ENCODE data around the gene CD200R1. TPM values are rescaled to one million over a fixed set of nuclear protein-coding genes. Genes with fewer than 3 reads are reported as not detected.

Gene CD200R1
- total and polyA plus RNA-seq, 7 experiments from 2014 or later = 11.2 to 22.9 (median 18.8) TPM

DNA sequence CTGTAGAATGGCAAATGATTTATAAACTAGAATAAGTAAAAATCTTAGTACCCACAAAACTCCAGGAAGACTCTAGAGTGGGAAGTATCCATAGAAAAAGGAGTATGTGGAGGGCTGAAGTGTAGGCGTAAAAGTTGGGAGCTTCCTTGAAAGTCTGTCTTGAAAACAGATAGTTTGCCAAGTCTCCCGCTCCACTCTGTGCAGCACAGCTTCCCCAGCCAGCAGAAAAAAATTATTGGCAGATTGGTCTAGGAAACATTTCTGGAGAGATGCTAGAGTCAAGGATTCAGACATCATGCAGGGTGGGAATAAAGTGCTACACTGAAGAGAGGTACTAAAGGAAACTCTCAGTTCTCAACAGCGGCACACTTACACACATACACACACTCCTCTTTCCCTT, 74.8 kb downstream of the CD200R1 start:
- Histone ChIP-seq H3K36me3 (ENCODE audit: control insufficient read depth in 2 of 3, insufficient read depth in 3 of 3, low read length in 3 of 3) (no peaks in the 10 kb centered on the region), H3K9me3 (ENCODE audit: control insufficient read depth in 2 of 3, low read length in 3 of 3) (no peaks in the 10 kb centered on the region), H3K4me1 (ENCODE audit: control insufficient read depth in 2 of 2, insufficient read depth in 2 of 2, low read length in 2 of 2) (no peaks in the 10 kb centered on the region), H3K27ac (ENCODE audit: low read depth, low read length) (no peak overlapping the region), H3K4me3 (ENCODE audit: low read length) (no peak overlapping the region), H3K27me3 (ENCODE audit: control insufficient read depth in 2 of 2, insufficient read depth in 2 of 2, low read length in 2 of 2) (no peaks in the 10 kb centered on the region)
- ChIA-PET POLR2A (interaction anchor here (0.7 kb wide), 1 partner anchor 172 kb away, joined by 3 read pairs; no protein-coding TSS in a partner anchor), CTCF (no interaction called here)
- Mint-ChIP-seq H3K4me1 (peaks cover 0 to 2% (median 0%) of the 10 kb centered on the region in 7 donors), H3K27me3 (no peaks in the 10 kb centered on the region), H3K4me3 (no peak overlapping the region), H3K27ac (no peak overlapping the region), H3K9me3 (peaks cover 0 to 23% (median 11%) of the 10 kb centered on the region in 11 donors), H3K36me3 (peaks cover 0 to 11% (median 2%) of the 10 kb centered on the region in 5 donors)
- intact Hi-C loops (cut with micrococcal nuclease) = no loop called here
- ATAC-seq = no peak
- DNase-seq = no peak

- intact Hi-C loops (cut with micrococcal nuclease) = no loop called here
- Histone ChIP-seq H3K27me3 (ENCODE audit: control insufficient read depth in 2 of 2, insufficient read depth in 2 of 2, low read length in 2 of 2) (no peaks in the 10 kb centered on the region), H3K4me3 (ENCODE audit: low read length) (no peak overlapping the region), H3K27ac (ENCODE audit: low read depth, low read length) (no peak overlapping the region), H3K36me3 (ENCODE audit: control insufficient read depth in 2 of 3, insufficient read depth in 3 of 3, low read length in 3 of 3) (no peaks in the 10 kb centered on the region), H3K9me3 (ENCODE audit: control insufficient read depth in 2 of 3, low read length in 3 of 3) (no peaks in the 10 kb centered on the region), H3K4me1 (ENCODE audit: control insufficient read depth in 2 of 2, insufficient read depth in 2 of 2, low read length in 2 of 2) (no peaks in the 10 kb centered on the region)
- CTCF ChIA-PET = no interaction called here
- ATAC-seq (no peak), DNase-seq (no peak)
- Mint-ChIP-seq H3K4me1 (peaks cover 0 to 2% (median 0%) of the 10 kb centered on the region in 7 donors), H3K9me3 (peaks cover 0 to 2% (median 0%) of the 10 kb centered on the region in 11 donors), H3K4me3 (no peak overlapping the region), H3K27ac (no peak overlapping the region), H3K27me3 (no peaks in the 10 kb centered on the region), H3K36me3 (peaks cover 0 to 2% (median 0%) of the 10 kb centered on the region in 5 donors)
- POLR2A ChIA-PET = no interaction called here
Observed at GRCh38 chr3:112897791-112898190, 77.1 kb downstream of the CD200R1 start.

GRCh38 chr3:112894258-112894657, 80.6 kb downstream of the CD200R1 start:
- Mint-ChIP-seq H3K27ac (no peak overlapping the region), H3K27me3 (peaks cover 0 to 7% (median 4%) of the 10 kb centered on the region in 5 donors), H3K4me1 (no peaks in the 10 kb centered on the region), H3K4me3 (no peak overlapping the region), H3K36me3 (peaks cover 0 to 4% (median 0%) of the 10 kb centered on the region in 5 donors), H3K9me3 (peaks cover 0 to 5% (median 0%) of the 10 kb centered on the region in 11 donors)
- H3K4me1 ChIP-seq (ENCODE audit: control insufficient read depth in 2 of 2, insufficient read depth in 2 of 2, low read length in 2 of 2) = no peaks in the 10 kb centered on the region
- H3K36me3 ChIP-seq (ENCODE audit: control insufficient read depth in 2 of 3, insufficient read depth in 3 of 3, low read length in 3 of 3) = no peaks in the 10 kb centered on the region
- H3K27me3 ChIP-seq (ENCODE audit: control insufficient read depth in 2 of 2, insufficient read depth in 2 of 2, low read length in 2 of 2) = no peaks in the 10 kb centered on the region
- intact Hi-C loops (cut with micrococcal nuclease) = no loop called here
- no peak for DNase-seq
- POLR2A ChIA-PET = no interaction called here
- H3K9me3 ChIP-seq (ENCODE audit: control insufficient read depth in 2 of 3, low read length in 3 of 3) = no peaks in the 10 kb centered on the region
- no peak for ATAC-seq
- no peak overlapping the region for H3K27ac ChIP-seq (ENCODE audit: low read depth, low read length)
- H3K4me3 ChIP-seq (ENCODE audit: low read length) = no peak overlapping the region
- CTCF ChIA-PET = no interaction called here

- H3K4me1 ChIP-seq (ENCODE audit: control insufficient read depth in 2 of 2, insufficient read depth in 2 of 2, low read length in 2 of 2) = no peaks in the 10 kb centered on the region
- peaks cover 0 to 5% (median 0%) of the 10 kb centered on the region in 11 donors for H3K9me3 Mint-ChIP-seq
- peaks cover 0 to 4% (median 0%) of the 10 kb centered on the region in 5 donors for H3K36me3 Mint-ChIP-seq
- no peaks in the 10 kb centered on the region for H3K36me3 ChIP-seq (ENCODE audit: control insufficient read depth in 2 of 3, insufficient read depth in 3 of 3, low read length in 3 of 3)
- no peak overlapping the region for H3K4me3 Mint-ChIP-seq
- CTCF ChIA-PET = no interaction called here
- no peak overlapping the region for H3K4me3 ChIP-seq (ENCODE audit: low read length)
- no peaks in the 10 kb centered on the region for H3K27me3 ChIP-seq (ENCODE audit: control insufficient read depth in 2 of 2, insufficient read depth in 2 of 2, low read length in 2 of 2)
- POLR2A ChIA-PET = no interaction called here
- no peak overlapping the region for H3K27ac ChIP-seq (ENCODE audit: low read depth, low read length)
- H3K27me3 Mint-ChIP-seq = peaks cover 0 to 10% (median 5%) of the 10 kb centered on the region in 5 donors
- intact Hi-C loops (cut with micrococcal nuclease) = no loop called here
- ATAC-seq = no peak
- no peak for DNase-seq
- H3K9me3 ChIP-seq (ENCODE audit: control insufficient read depth in 2 of 3, low read length in 3 of 3) = no peaks in the 10 kb centered on the region
- no peak overlapping the region for H3K27ac Mint-ChIP-seq
- H3K4me1 Mint-ChIP-seq = no peaks in the 10 kb centered on the region
Observed at GRCh38 chr3:112889357-112889756, 85.5 kb downstream of the CD200R1 start.

DNA sequence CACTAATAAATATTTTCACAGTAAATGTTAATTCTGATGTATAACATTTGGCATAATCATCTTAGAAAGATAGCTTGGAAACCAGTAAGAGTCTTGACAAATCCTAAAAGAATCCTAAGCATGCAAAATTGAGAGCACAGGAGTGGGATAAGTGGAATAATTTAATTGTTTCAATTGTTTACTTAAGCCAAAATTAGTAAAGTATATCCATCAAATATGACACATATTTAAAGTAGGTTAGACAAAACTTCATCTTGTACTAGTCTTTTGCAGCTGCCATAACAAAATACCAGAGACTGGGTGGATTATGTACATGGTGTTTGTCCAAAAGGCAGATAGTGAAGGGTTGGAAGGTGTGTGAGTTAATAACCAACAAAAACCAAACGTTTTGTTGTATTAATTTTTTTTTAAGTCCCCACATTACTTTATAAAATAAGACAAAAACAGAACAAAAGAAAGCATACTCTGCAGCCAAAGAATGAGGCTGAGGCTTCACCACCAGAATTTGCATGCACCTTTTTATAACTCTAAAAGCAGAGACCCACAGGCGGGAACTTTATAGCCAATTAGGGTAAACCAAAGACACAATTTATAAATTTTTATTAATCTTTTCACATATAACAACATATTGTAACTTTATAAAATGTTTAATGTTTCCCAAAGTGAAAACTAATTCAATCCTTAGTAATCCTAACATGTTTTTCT, 86.4 kb downstream of the CD200R1 start:
- no peaks in the 10 kb centered on the region for H3K4me1 Mint-ChIP-seq
- H3K27ac ChIP-seq (ENCODE audit: low read depth, low read length) = no peak overlapping the region
- H3K4me3 Mint-ChIP-seq = no peak overlapping the region
- peaks cover 0 to 5% (median 0%) of the 10 kb centered on the region in 11 donors for H3K9me3 Mint-ChIP-seq
- no peaks in the 10 kb centered on the region for H3K9me3 ChIP-seq (ENCODE audit: control insufficient read depth in 2 of 3, low read length in 3 of 3)
- H3K36me3 ChIP-seq (ENCODE audit: control insufficient read depth in 2 of 3, insufficient read depth in 3 of 3, low read length in 3 of 3) = no peaks in the 10 kb centered on the region
- POLR2A ChIA-PET = no interaction called here
- no peaks in the 10 kb centered on the region for H3K4me1 ChIP-seq (ENCODE audit: control insufficient read depth in 2 of 2, insufficient read depth in 2 of 2, low read length in 2 of 2)
- no peaks in the 10 kb centered on the region for H3K27me3 ChIP-seq (ENCODE audit: control insufficient read depth in 2 of 2, insufficient read depth in 2 of 2, low read length in 2 of 2)
- intact Hi-C loops (cut with micrococcal nuclease) = no loop called here
- peaks cover 0 to 4% (median 0%) of the 10 kb centered on the region in 5 donors for H3K36me3 Mint-ChIP-seq
- H3K4me3 ChIP-seq (ENCODE audit: low read length) = no peak overlapping the region
- no peak for ATAC-seq
- no peak for DNase-seq
- no peak overlapping the region for H3K27ac Mint-ChIP-seq
- peaks cover 0 to 10% (median 8%) of the 10 kb centered on the region in 5 donors for H3K27me3 Mint-ChIP-seq
- CTCF ChIA-PET = no interaction called here

DNA sequence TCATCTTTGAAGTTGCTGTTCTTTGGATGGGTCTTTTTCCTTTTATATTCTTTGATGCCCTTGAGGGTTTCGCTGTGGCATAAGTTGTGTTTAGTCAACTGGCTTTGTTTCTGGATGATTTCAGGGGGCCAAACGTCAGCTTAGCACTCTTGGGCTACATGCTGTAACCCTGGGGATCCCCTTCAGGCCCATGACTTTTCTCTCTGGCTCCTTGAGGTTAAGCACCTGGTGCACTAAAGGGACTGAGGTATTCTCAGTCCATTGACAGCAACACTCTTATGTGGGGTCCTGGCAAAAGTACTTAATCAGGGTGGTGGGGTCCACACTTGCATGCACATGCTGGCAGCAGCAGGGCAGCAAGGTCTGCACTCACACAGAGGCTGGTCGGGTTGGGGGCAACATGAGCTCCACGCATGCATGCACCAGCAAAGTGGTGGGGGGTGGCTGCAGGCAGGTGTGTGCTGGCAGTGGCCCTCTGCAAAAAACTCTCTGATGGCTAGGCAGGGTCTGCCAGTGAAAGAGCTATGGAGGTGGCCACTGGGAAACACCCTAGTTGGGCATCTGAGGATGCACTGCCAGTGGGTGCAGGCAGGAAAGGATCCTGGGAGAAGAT, 90.1 kb downstream of the CD200R1 start:
- DNase-seq (no peak), ATAC-seq (no peak)
- no peaks in the 10 kb centered on the region for H3K4me1 ChIP-seq (ENCODE audit: control insufficient read depth in 2 of 2, insufficient read depth in 2 of 2, low read length in 2 of 2)
- peaks cover 0 to 17% (median 5%) of the 10 kb centered on the region in 5 donors for H3K27me3 Mint-ChIP-seq
- H3K27ac ChIP-seq (ENCODE audit: low read depth, low read length) = no peak overlapping the region
- ChIA-PET CTCF (no interaction called here), POLR2A (interaction anchor here (0.6 kb wide), 2 partner anchors 314 to 631 kb away, joined by 3 read pairs; no protein-coding TSS in a partner anchor)
- H3K9me3 Mint-ChIP-seq = peaks cover 0 to 3% (median 0%) of the 10 kb centered on the region in 11 donors
- no peaks in the 10 kb centered on the region for H3K9me3 ChIP-seq (ENCODE audit: control insufficient read depth in 2 of 3, low read length in 3 of 3)
- peaks cover 0 to 3% (median 0%) of the 10 kb centered on the region in 5 donors for H3K36me3 Mint-ChIP-seq
- H3K4me1 Mint-ChIP-seq = no peaks in the 10 kb centered on the region
- no peak overlapping the region for H3K4me3 ChIP-seq (ENCODE audit: low read length)
- intact Hi-C loops (cut with micrococcal nuclease) = no loop called here
- H3K4me3 Mint-ChIP-seq = no peak overlapping the region
- H3K27me3 ChIP-seq (ENCODE audit: control insufficient read depth in 2 of 2, insufficient read depth in 2 of 2, low read length in 2 of 2) = no peaks in the 10 kb centered on the region
- no peak overlapping the region for H3K27ac Mint-ChIP-seq
- H3K36me3 ChIP-seq (ENCODE audit: control insufficient read depth in 2 of 3, insufficient read depth in 3 of 3, low read length in 3 of 3) = no peaks in the 10 kb centered on the region

Data from naive thymus-derived CD4-positive, alpha-beta T cell (primary cell).